DOHH2 (cell line): ENCODE data around the gene AGFG1.

Source experiments
- H3F3A ChIP-seq: fragments of 200-600 bp; sonication (generic), shearing (Covaris generic); 2 replicates; pipeline ENCODE4 v1.6.0; 2016; ENCODE audit warnings: antibody characterized with exemption, mild to moderate bottlenecking; ENCODE audit not compliant: control insufficient read depth, insufficient read depth
- H3K27ac ChIP-seq: fragments of 200-600 bp; sonication (generic); 2 replicates; pipeline ENCODE4 v1.5.1; 2014; ENCODE audit warnings: low read depth, mild to moderate bottlenecking, low read length, moderate library complexity
- H3K27me3 ChIP-seq: fragments of 200-600 bp; sonication (generic); 2 replicates; pipeline ENCODE4 v1.6.1; 2014; ENCODE audit warnings: mild to moderate bottlenecking, low read length, mixed read lengths; ENCODE audit not compliant: control insufficient read depth
- H3K36me3 ChIP-seq: fragments of 200-600 bp; sonication (generic); 2 replicates; pipeline ENCODE4 v1.6.1; 2014; ENCODE audit warnings: mild to moderate bottlenecking, low read length, moderate library complexity, mixed read lengths; ENCODE audit not compliant: control insufficient read depth
- H3K4me1 ChIP-seq: fragments of 200-600 bp; sonication (generic); 2 replicates; pipeline ENCODE4 v1.6.1; 2014; ENCODE audit warnings: mild to moderate bottlenecking, low read length, mixed read lengths; ENCODE audit not compliant: control insufficient read depth
- H3K4me2 ChIP-seq: fragments of 200-600 bp; sonication (generic); 2 replicates; pipeline ENCODE4 v1.6.0; 2014; ENCODE audit warnings: mild to moderate bottlenecking, low read length, moderate library complexity
- H3K4me3 ChIP-seq: fragments of 200-600 bp; sonication (generic); 2 replicates; pipeline ENCODE4 v1.5.1; 2014; ENCODE audit warnings: mild to moderate bottlenecking, low read length, mixed read lengths
- H3K79me2 ChIP-seq: fragments of 200-600 bp; sonication (generic); 2 replicates; pipeline ENCODE4 v1.6.1; 2014; ENCODE audit warnings: mild to moderate bottlenecking, low read length, mixed read lengths; ENCODE audit not compliant: control insufficient read depth
- H3K9me2 ChIP-seq: fragments of 200-600 bp; sonication (generic); replicated peaks from 2 replicates; pipeline ENCODE4 v1.6.1; 2014; ENCODE audit warnings: mild to moderate bottlenecking, low read length, mixed read lengths; ENCODE audit not compliant: control insufficient read depth
- H3K9me3 ChIP-seq: fragments of 200-600 bp; sonication (generic); 2 replicates; pipeline ENCODE4 v1.6.1; 2014; ENCODE audit warnings: antibody characterized with exemption, low read length, mixed read lengths; ENCODE audit not compliant: control insufficient read depth, insufficient read depth
- H4K20me1 ChIP-seq: fragments of 200-600 bp; sonication (generic); 2 replicates; pipeline ENCODE4 v1.6.0; 2014; ENCODE audit warnings: low read depth, mild to moderate bottlenecking, antibody characterized with exemption, low read length, moderate library complexity; ENCODE audit not compliant: control insufficient read depth, insufficient read depth
- EZH2phosphoT487 ChIP-seq: fragments of 200-600 bp; sonication (generic); IDR thresholded peaks from 2 replicates; pipeline ENCODE4 v1.6.1; 2017; ENCODE audit warnings: borderline replicate concordance, mild to moderate bottlenecking, antibody characterized with exemption, low read length, moderate library complexity, mixed read lengths
- TF ChIP-seq, protein P1 (sequence below): fragments of 200-600 bp; sonication (generic); IDR thresholded peaks from one replicate; pipeline ENCODE4 v1.5.1; 2014; ENCODE audit warnings: antibody characterized with exemption, mild to moderate bottlenecking, low read depth, low read length; ENCODE audit not compliant: poor library complexity, severe bottlenecking

Gene AGFG1

DNA sequence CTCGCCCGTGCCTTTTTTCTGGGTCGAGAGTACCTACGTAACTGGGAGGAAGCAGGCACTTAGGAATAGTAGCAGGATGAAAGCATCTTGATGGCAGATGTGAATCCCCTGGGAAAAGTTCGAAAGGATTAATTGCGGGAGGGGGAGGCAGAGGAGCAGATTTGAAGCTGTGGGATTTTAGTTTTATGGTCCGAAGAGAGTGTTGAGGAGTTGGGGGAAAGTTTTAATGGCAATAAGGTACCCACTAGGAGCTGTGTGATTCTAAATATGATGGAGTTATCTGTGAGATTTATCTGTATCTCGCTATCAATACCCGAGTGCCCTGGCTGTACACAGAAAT, 1.1 kb downstream of the AGFG1 start:
- peaks cover 19% of the 10 kb centered on the region for H3K4me1 ChIP-seq
- H3K4me3 ChIP-seq = peak overlapping the region; percentile 92
- H3K27ac ChIP-seq = no peak overlapping the region
- no peaks in the 10 kb centered on the region for H3K36me3 ChIP-seq
- TF ChIP-seq, protein P1, sequence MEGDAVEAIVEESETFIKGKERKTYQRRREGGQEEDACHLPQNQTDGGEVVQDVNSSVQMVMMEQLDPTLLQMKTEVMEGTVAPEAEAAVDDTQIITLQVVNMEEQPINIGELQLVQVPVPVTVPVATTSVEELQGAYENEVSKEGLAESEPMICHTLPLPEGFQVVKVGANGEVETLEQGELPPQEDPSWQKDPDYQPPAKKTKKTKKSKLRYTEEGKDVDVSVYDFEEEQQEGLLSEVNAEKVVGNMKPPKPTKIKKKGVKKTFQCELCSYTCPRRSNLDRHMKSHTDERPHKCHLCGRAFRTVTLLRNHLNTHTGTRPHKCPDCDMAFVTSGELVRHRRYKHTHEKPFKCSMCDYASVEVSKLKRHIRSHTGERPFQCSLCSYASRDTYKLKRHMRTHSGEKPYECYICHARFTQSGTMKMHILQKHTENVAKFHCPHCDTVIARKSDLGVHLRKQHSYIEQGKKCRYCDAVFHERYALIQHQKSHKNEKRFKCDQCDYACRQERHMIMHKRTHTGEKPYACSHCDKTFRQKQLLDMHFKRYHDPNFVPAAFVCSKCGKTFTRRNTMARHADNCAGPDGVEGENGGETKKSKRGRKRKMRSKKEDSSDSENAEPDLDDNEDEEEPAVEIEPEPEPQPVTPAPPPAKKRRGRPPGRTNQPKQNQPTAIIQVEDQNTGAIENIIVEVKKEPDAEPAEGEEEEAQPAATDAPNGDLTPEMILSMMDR = no peak
- TF ChIP-seq EZH2phosphoT487 = no peak
- H3F3A ChIP-seq = no peaks in the 10 kb centered on the region
- peak overlapping the region; percentile 81 for H3K4me2 ChIP-seq
- H3K27me3 ChIP-seq = no peaks in the 10 kb centered on the region
- no peaks in the 10 kb centered on the region for H3K9me2 ChIP-seq
- no peaks in the 10 kb centered on the region for H3K9me3 ChIP-seq
- H3K79me2 ChIP-seq = peaks cover 59% of the 10 kb centered on the region
- H4K20me1 ChIP-seq = peaks cover 19% of the 10 kb centered on the region

DNA sequence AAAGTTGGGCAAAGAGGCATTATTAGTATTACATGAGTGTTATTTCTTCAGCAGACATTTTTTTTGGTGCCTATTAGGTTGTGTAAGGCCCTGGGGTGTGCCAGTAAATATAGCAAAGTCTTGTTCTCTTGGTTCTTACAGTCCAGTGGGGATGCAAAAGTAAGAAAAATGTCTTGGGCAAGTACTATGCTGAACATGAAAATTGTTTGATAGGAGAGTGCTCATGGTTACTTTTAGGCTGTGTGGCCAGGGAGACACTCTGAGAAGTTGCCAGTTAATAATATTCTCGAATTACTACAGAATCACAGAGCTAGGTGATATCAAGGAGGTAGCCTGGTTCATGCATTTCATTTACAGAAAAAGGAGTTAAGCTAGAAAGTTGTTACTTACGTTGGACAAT, 1.9 kb downstream of the AGFG1 start:
- TF ChIP-seq, protein P1 = no peak
- TF ChIP-seq EZH2phosphoT487 = no peak
- Histone ChIP-seq H3F3A (0 out of 2 replicates have a peak, but pooled peaks cover under 1% of the 10 kb centered on the region), H3K9me3 (no peaks in the 10 kb centered on the region), H3K4me3 (peak overlapping the region; percentile 92), H3K79me2 (peaks cover 65% of the 10 kb centered on the region), H3K9me2 (no peaks in the 10 kb centered on the region), H3K4me2 (peak overlapping the region; percentile 81), H3K27ac (no peak overlapping the region), H4K20me1 (peaks cover 20% of the 10 kb centered on the region), H3K4me1 (peaks cover 20% of the 10 kb centered on the region), H3K27me3 (no peaks in the 10 kb centered on the region), H3K36me3 (no peaks in the 10 kb centered on the region)

DNA sequence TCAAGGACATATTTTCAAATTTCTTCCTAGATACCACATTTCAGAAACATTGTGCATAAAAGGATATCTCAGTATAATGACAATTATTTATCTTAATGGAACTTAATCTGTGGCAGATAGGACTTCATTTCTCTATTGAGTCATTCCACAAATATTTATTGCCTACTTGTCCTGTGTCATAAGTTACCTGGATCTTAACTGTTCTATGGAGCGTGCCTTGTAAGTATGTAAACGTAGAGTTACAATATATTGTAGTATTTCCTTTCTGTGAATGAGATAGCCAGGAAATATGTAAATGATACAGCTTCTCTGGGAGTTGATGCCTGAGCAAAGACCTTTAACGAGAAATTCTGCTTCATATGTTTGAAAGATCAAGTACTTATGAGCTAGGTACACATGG, 2.5 kb downstream of the AGFG1 start:
- Histone ChIP-seq H3K36me3 (no peaks in the 10 kb centered on the region), H3K4me2 (peak overlapping the region; percentile 81), H3F3A (peaks cover 5% of the 10 kb centered on the region; the same call in 1 of the 2 replicates), H3K4me1 (peaks cover 24% of the 10 kb centered on the region), H3K79me2 (peaks cover 72% of the 10 kb centered on the region), H4K20me1 (peaks cover 23% of the 10 kb centered on the region), H3K27ac (no peak overlapping the region), H3K9me2 (no peaks in the 10 kb centered on the region), H3K9me3 (no peaks in the 10 kb centered on the region), H3K27me3 (no peaks in the 10 kb centered on the region), H3K4me3 (peak overlapping the region; percentile 92; the same call in 1 of the 2 replicates)
- TF ChIP-seq, protein P1 = no peak
- no peak for TF ChIP-seq EZH2phosphoT487

DNA sequence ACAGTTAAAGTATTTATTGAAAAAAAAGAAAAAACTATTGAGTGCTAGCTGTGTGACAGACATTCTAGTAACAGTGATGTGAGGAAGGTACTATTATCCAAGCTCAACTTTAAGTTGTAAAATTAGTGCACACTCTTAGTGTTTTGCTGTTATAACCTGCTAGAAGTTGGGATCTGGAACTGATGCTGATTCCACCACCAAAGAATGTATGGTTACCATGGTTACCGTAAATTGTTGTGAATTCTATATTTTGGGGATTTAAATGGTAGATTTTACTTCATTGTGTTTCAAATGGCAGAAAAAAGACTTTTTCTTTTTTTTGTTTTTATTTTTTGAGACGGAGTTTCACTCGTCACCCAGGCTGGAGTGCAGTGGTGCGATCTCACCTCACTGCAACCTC, 5.3 kb downstream of the AGFG1 start:
- H3K79me2 ChIP-seq = peaks cover 99% of the 10 kb centered on the region
- H3K4me2 ChIP-seq = no peak overlapping the region
- no peak for TF ChIP-seq EZH2phosphoT487
- TF ChIP-seq, protein P1 = no peak
- H3K9me2 ChIP-seq = no peaks in the 10 kb centered on the region
- no peak overlapping the region for H3K4me3 ChIP-seq
- H3K27me3 ChIP-seq = no peaks in the 10 kb centered on the region
- H3K27ac ChIP-seq = no peak overlapping the region
- peaks cover 50% of the 10 kb centered on the region for H3K4me1 ChIP-seq
- H3K9me3 ChIP-seq = no peaks in the 10 kb centered on the region
- peaks cover 29% of the 10 kb centered on the region for H4K20me1 ChIP-seq
- H3F3A ChIP-seq = peaks cover 6% of the 10 kb centered on the region; the same call in 1 of the 2 replicates
- H3K36me3 ChIP-seq = no peaks in the 10 kb centered on the region
